Limb (tissue), 2 donors: Measurements from ENCODE around the gene PEPD.

ENCODE experiments used
- DNase-seq, 2 donors: peaks; one replicate each; pipeline ENCODE4 v3.0.0-alpha.2; 2016; ENCODE audit errors: extremely low spot score in 2 of 2

PEPD gene

GRCh38 chr19:33424181-33424580 is 97.4 kb downstream of the PEPD start:
- no peak for DNase-seq

GRCh38 chr19:33422369-33423180 is 99.0 kb downstream of the PEPD start:
- DNase-seq = no peak

- DNase-seq = no peak
Observed at GRCh38 chr19:33421368-33421767, 100.2 kb downstream of the PEPD start.

- DNase-seq = no peak
Observed at GRCh38 chr19:33420821-33421220, 100.8 kb downstream of the PEPD start.

- peak in 1 of 2 donors; percentile 65 for DNase-seq
Observed at GRCh38 chr19:33419788-33420130, 101.8 kb downstream of the PEPD start.

GRCh38 chr19:33418871-33419787 is 102.5 kb downstream of the PEPD start:
- DNase-seq = no peak

GRCh38 chr19:33418461-33418860 is 103.1 kb downstream of the PEPD start:
- no peak for DNase-seq

- DNase-seq = no peak
Observed at GRCh38 chr19:33417751-33418150, 103.8 kb downstream of the PEPD start.

GRCh38 chr19:33416307-33417215 is 105.0 kb downstream of the PEPD start:
- peak in 1 of 2 donors; percentile 75 for DNase-seq

GRCh38 chr19:33414667-33415605 is 106.7 kb downstream of the PEPD start:
- no peak for DNase-seq

- DNase-seq = no peak
Observed at GRCh38 chr19:33413868-33414666, 107.5 kb downstream of the PEPD start.

GRCh38 chr19:33413426-33413725 is 108.2 kb downstream of the PEPD start:
- DNase-seq = no peak

GRCh38 chr19:33412601-33413425 is 108.8 kb downstream of the PEPD start:
- DNase-seq = no peak

GRCh38 chr19:33411621-33412180 is 109.9 kb downstream of the PEPD start:
- no peak for DNase-seq

GRCh38 chr19:33410915-33411401 is 110.6 kb downstream of the PEPD start:
- no peak for DNase-seq

GRCh38 chr19:33409906-33410685 is 111.5 kb downstream of the PEPD start:
- DNase-seq = no peak
